ENCODE results near the gene GDI2.

DNA sequence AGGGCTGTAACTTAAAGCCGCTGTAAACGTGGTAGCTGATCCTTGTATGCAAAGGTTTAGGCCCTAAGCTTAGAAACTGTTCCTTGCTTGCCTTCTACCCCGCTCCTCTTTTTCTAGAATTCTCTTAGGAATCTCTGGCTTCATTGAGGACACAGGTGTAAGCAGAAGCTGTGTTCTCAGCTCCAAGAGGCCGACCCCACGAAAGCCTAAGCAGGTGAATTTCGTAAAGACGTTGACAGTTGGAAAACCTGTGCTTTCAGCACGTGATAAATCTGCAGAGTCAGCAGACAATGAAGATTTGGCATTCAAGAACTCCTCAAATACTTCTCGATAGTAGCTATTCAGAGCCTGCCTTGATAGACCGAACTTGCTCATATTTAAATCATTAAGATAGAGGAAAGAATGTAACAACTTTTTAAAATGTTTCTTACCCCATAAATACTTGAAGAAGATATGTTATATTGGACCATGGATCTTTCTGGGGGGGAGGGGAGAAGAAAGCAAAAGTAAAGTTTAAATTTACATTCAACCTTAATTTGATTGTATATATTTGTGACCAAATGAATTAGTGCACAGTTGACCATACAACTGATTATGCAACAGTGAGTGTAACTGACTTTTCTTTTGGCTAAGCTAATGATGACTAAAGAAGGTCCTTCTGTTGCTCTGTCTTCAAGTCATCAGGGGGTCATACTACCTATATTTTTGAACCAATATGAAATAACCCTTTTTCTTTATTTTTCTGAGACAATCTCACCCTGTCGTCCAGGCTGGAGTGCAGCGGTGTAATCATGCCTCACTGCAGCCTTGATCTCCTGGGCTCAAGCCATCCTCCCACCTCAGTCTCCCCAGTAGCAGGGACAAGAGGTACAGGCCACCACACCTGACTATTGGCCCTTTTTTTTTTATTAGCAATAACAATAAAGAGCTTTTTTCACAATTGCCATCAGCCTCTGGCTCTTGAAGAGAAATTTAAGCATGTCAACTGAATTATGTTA, 1.2 kb upstream of the GDI2 start:
- TF ChIP-seq TAF1 (IDR thresholded peaks at IDR 0.05; ENCODE audit: borderline replicate concordance, insufficient read depth, low read length), result no peak
- TF ChIP-seq POLR2AphosphoS5 (IDR thresholded peaks at IDR 0.05; ENCODE audit: low read depth, low read length), result no peak
